Keratinocyte (primary cell): Measurements from ENCODE around the gene PPM1B. TPM values are rescaled to one million over a fixed set of nuclear protein-coding genes. Genes with fewer than 3 reads are reported as not detected.

Source experiments
- DNase-seq: peaks from one replicate; pipeline ENCODE4 v3.0.0-alpha.2; 2011; ENCODE audit warnings: low read depth, missing footprints, low spot score
- FAIRE-seq: peaks from 2 replicates; lab custom pipeline; 2011; peaks lifted over from hg19 to GRCh38; lab: Jason Lieb, UNC
- H2AFZ ChIP-seq: 2 replicates; pipeline ENCODE4 v1.6.0; 2012; ENCODE audit warnings: low read length, control low read depth, inconsistent platforms; ENCODE audit not compliant: control insufficient read depth
- H3K27ac ChIP-seq: 2 replicates; pipeline ENCODE4 v1.5.1; 2011; ENCODE audit warnings: low read length; ENCODE audit not compliant: control insufficient read depth, insufficient read depth
- H3K27me3 ChIP-seq: 3 replicates; pipeline ENCODE4 v1.6.0; 2011; ENCODE audit warnings: low read length; ENCODE audit not compliant: control insufficient read depth, insufficient read depth; ENCODE audit errors: extremely low read depth
- H3K36me3 ChIP-seq, 2 experiments: 2 replicates in 1 of 2; 3 replicates in 1 of 2; pipeline ENCODE4 v1.5.1; 2011; ENCODE audit warnings: low read length in 2 of 2, mild to moderate bottlenecking in 1 of 2; ENCODE audit not compliant: control insufficient read depth in 2 of 2, insufficient read depth in 2 of 2; ENCODE audit errors: extremely low read depth in 1 of 2
- H3K4me1 ChIP-seq: 3 replicates; pipeline ENCODE4 v1.5.1; 2011; ENCODE audit warnings: low read length; ENCODE audit not compliant: control insufficient read depth, insufficient read depth; ENCODE audit errors: extremely low read depth
- H3K4me2 ChIP-seq: 3 replicates; pipeline ENCODE4 v1.6.0; 2011; ENCODE audit warnings: low read depth, low read length; ENCODE audit not compliant: control insufficient read depth, insufficient read depth; ENCODE audit errors: extremely low read depth
- H3K4me3 ChIP-seq, 3 experiments: fragments of 200-600 bp in 1 of 3; sonication (generic) in 1 of 3; 2 replicates in 2 of 3; 3 replicates in 1 of 3; pipeline ENCODE4 v1.5.1; 2011 to 2016; ENCODE audit warnings: low read length in 3 of 3, mild to moderate bottlenecking in 3 of 3, control low read depth in 2 of 3, inconsistent platforms in 1 of 3, low read depth in 1 of 3, mixed read lengths in 1 of 3, mixed run types in 1 of 3, moderate library complexity in 1 of 3; ENCODE audit not compliant: control insufficient read depth in 2 of 3, insufficient read depth in 2 of 3; ENCODE audit errors: extremely low read depth in 1 of 3
- H3K79me2 ChIP-seq: 2 replicates; pipeline ENCODE4 v1.6.0; 2012; ENCODE audit warnings: low read length; ENCODE audit not compliant: control insufficient read depth, insufficient read depth
- H3K9ac ChIP-seq: 3 replicates; pipeline ENCODE4 v1.6.0; 2011; ENCODE audit warnings: low read length; ENCODE audit not compliant: control insufficient read depth, insufficient read depth; ENCODE audit errors: extremely low read depth
- H3K9me1 ChIP-seq: 3 replicates; pipeline ENCODE4 v1.6.0; 2011; ENCODE audit warnings: low read length; ENCODE audit not compliant: control insufficient read depth, insufficient read depth; ENCODE audit errors: extremely low read depth
- H3K9me3 ChIP-seq: 2 replicates; pipeline ENCODE4 v1.5.1; 2012; ENCODE audit warnings: low read depth, low read length; ENCODE audit not compliant: control insufficient read depth
- H4K20me1 ChIP-seq: 3 replicates; pipeline ENCODE4 v1.6.0; 2011; ENCODE audit warnings: low read length; ENCODE audit not compliant: control insufficient read depth, insufficient read depth; ENCODE audit errors: extremely low read depth
- CTCF ChIP-seq, 3 experiments: IDR thresholded peaks in 1 of 3; conservative IDR thresholded peaks in 1 of 3; optimal IDR thresholded peaks in 1 of 3; 2 replicates in 2 of 3; 3 replicates in 1 of 3; pipeline versions ENCODE3 to v1.5.1; 2011; ENCODE audit warnings: low read length in 3 of 3, mild to moderate bottlenecking in 3 of 3, moderate library complexity in 2 of 3, control low read depth in 1 of 3, inconsistent platforms in 1 of 3; ENCODE audit not compliant: insufficient read depth in 2 of 3; ENCODE audit errors: extremely low read depth in 1 of 3
- EZH2 ChIP-seq: IDR thresholded peaks from one replicate; pipeline ENCODE4 v1.6.1; 2012; ENCODE audit warnings: inconsistent platforms, mild to moderate bottlenecking, low read length, moderate library complexity
- dilution Hi-C: fragments of 300-500 bp; cut with MboI; formaldehyde crosslinking; loops from one replicate; pipeline ENCODE4 v1.7.0; 2020; ENCODE audit warnings: low sequenced_read_pairs; ENCODE audit not compliant: extremely low pct_ligation_motif_present
- polyA plus RNA-seq, 5 experiments: library from polyadenylated mRNA; depleted of rRNA in 3 of 5; stranded (reverse) in 3 of 5; stranded (forward) in 1 of 5; unstranded in 1 of 5; fragments of >200 nt; gene quantifications; 1 replicate in 1 of 5; 2 replicates in 3 of 5; 3 replicates in 1 of 5; pipeline versions ENCODE4 v1.2.1 to v1.2.3, GENCODE V29; 2011 to 2012; ENCODE audit warnings: missing spikeins in 2 of 5, low read depth in 1 of 5, low replicate concordance in 1 of 5

PPM1B gene
- polyA plus RNA-seq, 1 donor (not counting 4 experiments of a cell fraction or from before 2014, with no cell fraction given) = 34.5 TPM

GRCh38 chr2:44155666-44156446, 12.8 kb upstream of the PPM1B start:
- no peak overlapping the region for H3K27ac ChIP-seq
- no peak overlapping the region for H2AFZ ChIP-seq
- H3K9me1 ChIP-seq = no peaks in the 10 kb centered on the region
- no peak overlapping the region for H3K9ac ChIP-seq
- no peak overlapping the region for H3K4me3 ChIP-seq
- H4K20me1 ChIP-seq = no peaks in the 10 kb centered on the region
- H3K79me2 ChIP-seq = no peaks in the 10 kb centered on the region
- H3K9me3 ChIP-seq = no peaks in the 10 kb centered on the region
- DNase-seq (no peak), FAIRE-seq (no peak)
- H3K27me3 ChIP-seq = no peaks in the 10 kb centered on the region
- peaks cover 6% of the 10 kb centered on the region for H3K4me1 ChIP-seq
- no peak overlapping the region for H3K4me2 ChIP-seq
- dilution Hi-C loops = no loop called here
- no peaks in the 10 kb centered on the region for H3K36me3 ChIP-seq
- TF ChIP-seq CTCF (optimal IDR thresholded peaks at IDR 0.05 in 1 of 3, IDR thresholded peaks at IDR 0.05 in 1 of 3, conservative IDR thresholded peaks at IDR 0.05 in 1 of 3; ENCODE audit: extremely low read depth in 1 of 3, insufficient read depth in 2 of 3, low read length in 3 of 3) (no peak), EZH2 (no peak)

- Histone ChIP-seq H3K79me2 (no peaks in the 10 kb centered on the region), H3K4me2 (no peak overlapping the region), H3K4me1 (peaks cover 4% of the 10 kb centered on the region), H3K9me1 (no peaks in the 10 kb centered on the region), H3K27ac (no peak overlapping the region), H3K27me3 (no peaks in the 10 kb centered on the region), H4K20me1 (no peaks in the 10 kb centered on the region), H3K9me3 (no peaks in the 10 kb centered on the region), H3K4me3 (no peak overlapping the region), H3K9ac (no peak overlapping the region), H2AFZ (no peak overlapping the region), H3K36me3 (no peaks in the 10 kb centered on the region)
- dilution Hi-C loops = no loop called here
- TF ChIP-seq EZH2 (no peak), CTCF (optimal IDR thresholded peaks at IDR 0.05 in 1 of 3, IDR thresholded peaks at IDR 0.05 in 1 of 3, conservative IDR thresholded peaks at IDR 0.05 in 1 of 3; ENCODE audit: extremely low read depth in 1 of 3, insufficient read depth in 2 of 3, low read length in 3 of 3) (no peak)
- no peak for DNase-seq
- FAIRE-seq = no peak
Observed at GRCh38 chr2:44163777-44164176, 4.9 kb upstream of the PPM1B start.
